Esophagus muscularis mucosa (tissue), 4 donors: ENCODE data around the gene TIGAR. TPM values are rescaled to one million over a fixed set of nuclear protein-coding genes. Genes with fewer than 3 reads are reported as not detected.

Experiments used
- DNase-seq: peaks from one replicate; pipeline ENCODE4 v3.0.0-alpha.2; 2017; ENCODE audit errors: extremely low spot score
- H3K27ac ChIP-seq, 4 donors: fragments of 200-600 bp; sonication (generic); replicated peaks in 1 of 4; 1 replicate in 3 of 4; 2 replicates in 1 of 4; pipeline ENCODE4 v1.5.1; 2016 to 2019; ENCODE audit warnings: mild to moderate bottlenecking in 1 of 4
- H3K27me3 ChIP-seq, 4 donors: fragments of 200-600 bp; sonication (generic); one replicate each; pipeline versions ENCODE4 v1.5.1 to v1.6.0; 2016 to 2019
- H3K36me3 ChIP-seq, 4 donors: fragments of 200-600 bp; sonication (generic); one replicate each; pipeline ENCODE4 v1.5.1; 2016 to 2019
- H3K4me1 ChIP-seq, 4 donors: fragments of 200-600 bp; sonication (generic); one replicate each; pipeline ENCODE4 v1.5.1; 2016 to 2019
- H3K4me3 ChIP-seq, 4 donors: fragments of 200-600 bp; sonication (generic); 1 replicate in 2 of 4; 2 replicates in 2 of 4; pipeline ENCODE4 v1.5.1; 2016 to 2019; ENCODE audit warnings: mild to moderate bottlenecking in 4 of 4, moderate library complexity in 1 of 4
- H3K9me3 ChIP-seq, 4 donors: fragments of 200-600 bp; sonication (generic); 1 replicate in 3 of 4; 2 replicates in 1 of 4; pipeline ENCODE4 v1.5.1; 2016 to 2019
- EP300 ChIP-seq: sonication (generic); formaldehyde crosslinking; IDR thresholded peaks from one replicate; pipeline ENCODE4 v1.6.1; 2017; ENCODE audit warnings: antibody characterized with exemption
- POLR2A ChIP-seq: fragments of 450-650 bp; IDR thresholded peaks from one replicate; pipeline ENCODE4 v1.6.1; 2017; ENCODE audit warnings: antibody characterized with exemption, moderate library complexity, mild to moderate bottlenecking, low read depth
- POLR2AphosphoS5 ChIP-seq, 2 donors: sonication (generic); formaldehyde crosslinking; IDR thresholded peaks; one replicate each; pipeline ENCODE4 v1.6.1; 2017; ENCODE audit warnings: antibody characterized with exemption in 2 of 2
- WGBS: methylation state at CpG from one replicate; pipeline ENCODE4 v1.1.5; 2018; 5-methylcytosine and 5-hydroxymethylcytosine counted together
- intact Hi-C: fragments of 100-400 bp; cut with DNase I; formaldehyde crosslinking; loops from one replicate; pipeline ENCODE4 v1.15.1; 2023
- total RNA-seq, 4 donors: library from RNA; depleted of rRNA; stranded (reverse); fragments of >200 nt; gene quantifications; one replicate each; pipeline versions ENCODE4 v1.1.0 to v1.2.1, GENCODE V29; 2016
- TF ChIP-seq, protein P1 (sequence below), 3 experiments: fragments of 200-600 bp in 2 of 3; fragments of 450-650 bp in 1 of 3; sonication (generic) in 2 of 3; IDR thresholded peaks; one replicate each; pipeline ENCODE4 v1.5.1; 2017 to 2019; ENCODE audit warnings: antibody characterized with exemption in 3 of 3, mild to moderate bottlenecking in 2 of 3, moderate library complexity in 1 of 3

Gene TIGAR
- total RNA-seq, 4 donors from 2014 or later, result 6.6 to 7.6 (median 7.4) TPM

DNA sequence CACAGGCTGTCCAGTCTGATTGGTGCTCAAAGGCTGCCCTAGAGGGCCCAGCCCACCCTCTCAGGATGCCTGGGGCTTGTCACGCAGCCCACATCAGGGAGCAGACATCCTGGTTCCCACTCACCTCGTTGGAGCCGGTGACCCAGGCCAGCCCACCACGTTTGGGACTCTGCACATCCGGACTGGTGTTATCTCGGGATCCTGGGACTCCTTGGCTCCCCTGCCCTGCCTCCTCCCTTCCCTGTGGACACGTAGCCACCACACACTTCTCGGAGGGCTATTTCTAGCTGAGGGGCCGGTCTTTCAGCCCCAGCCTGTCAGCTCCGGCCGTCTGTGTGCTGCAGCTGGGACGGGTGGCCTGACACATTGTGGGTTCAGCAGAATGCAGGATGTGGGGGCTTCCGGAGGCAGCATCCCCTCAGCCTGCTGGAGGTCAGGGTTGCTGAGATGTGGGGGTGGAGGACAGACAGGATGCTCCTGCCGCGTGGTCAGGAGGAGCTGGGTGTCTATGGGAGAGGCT is 71.3 kb downstream of the TIGAR start:
- Histone ChIP-seq H3K9me3 (no peaks in the 10 kb centered on the region), H3K4me3 (no peak overlapping the region), H3K27me3 (peaks cover 0 to 8% (median 0%) of the 10 kb centered on the region in 4 donors), H3K27ac (no peak overlapping the region), H3K36me3 (no peaks in the 10 kb centered on the region), H3K4me1 (no peaks in the 10 kb centered on the region)
- TF ChIP-seq POLR2A (no peak), EP300 (no peak), POLR2AphosphoS5 (IDR thresholded peaks at IDR 0.05) (no peak)
- TF ChIP-seq, protein P1, sequence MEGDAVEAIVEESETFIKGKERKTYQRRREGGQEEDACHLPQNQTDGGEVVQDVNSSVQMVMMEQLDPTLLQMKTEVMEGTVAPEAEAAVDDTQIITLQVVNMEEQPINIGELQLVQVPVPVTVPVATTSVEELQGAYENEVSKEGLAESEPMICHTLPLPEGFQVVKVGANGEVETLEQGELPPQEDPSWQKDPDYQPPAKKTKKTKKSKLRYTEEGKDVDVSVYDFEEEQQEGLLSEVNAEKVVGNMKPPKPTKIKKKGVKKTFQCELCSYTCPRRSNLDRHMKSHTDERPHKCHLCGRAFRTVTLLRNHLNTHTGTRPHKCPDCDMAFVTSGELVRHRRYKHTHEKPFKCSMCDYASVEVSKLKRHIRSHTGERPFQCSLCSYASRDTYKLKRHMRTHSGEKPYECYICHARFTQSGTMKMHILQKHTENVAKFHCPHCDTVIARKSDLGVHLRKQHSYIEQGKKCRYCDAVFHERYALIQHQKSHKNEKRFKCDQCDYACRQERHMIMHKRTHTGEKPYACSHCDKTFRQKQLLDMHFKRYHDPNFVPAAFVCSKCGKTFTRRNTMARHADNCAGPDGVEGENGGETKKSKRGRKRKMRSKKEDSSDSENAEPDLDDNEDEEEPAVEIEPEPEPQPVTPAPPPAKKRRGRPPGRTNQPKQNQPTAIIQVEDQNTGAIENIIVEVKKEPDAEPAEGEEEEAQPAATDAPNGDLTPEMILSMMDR (IDR thresholded peaks at IDR 0.05), result no peak
- 39% methylated on average over 15 of the region's 15 CpGs for WGBS
- no peak for DNase-seq
- intact Hi-C loops, result no loop called here

DNA sequence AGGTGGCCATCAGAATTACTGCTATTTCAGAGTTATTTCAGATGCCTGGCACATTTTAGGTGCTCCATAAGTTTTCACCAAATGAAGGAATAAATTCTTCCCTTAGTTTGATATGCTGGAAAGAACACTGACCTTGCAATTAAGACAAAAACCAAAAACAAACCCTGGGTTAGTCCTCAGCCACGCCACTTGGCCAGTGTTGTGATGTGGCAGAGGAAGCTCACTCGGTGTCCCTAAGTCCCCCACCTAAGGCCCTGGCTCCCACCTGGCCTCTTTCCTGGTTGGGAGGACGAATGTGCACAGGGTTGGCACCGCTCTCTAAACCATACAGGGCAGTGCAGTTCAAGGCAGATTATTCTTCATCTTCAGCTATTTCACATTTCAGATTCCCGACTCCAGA is 72.2 kb downstream of the TIGAR start:
- no peak for DNase-seq
- 76% methylated on average over 5 of the region's 5 CpGs for WGBS
- no peak overlapping the region for H3K4me3 ChIP-seq
- no peaks in the 10 kb centered on the region for H3K36me3 ChIP-seq
- H3K27ac ChIP-seq, result no peak overlapping the region
- H3K4me1 ChIP-seq, result no peaks in the 10 kb centered on the region
- intact Hi-C loops, result no loop called here
- peaks cover 0 to 8% (median 0%) of the 10 kb centered on the region in 4 donors for H3K27me3 ChIP-seq
- no peaks in the 10 kb centered on the region for H3K9me3 ChIP-seq
- TF ChIP-seq POLR2A, result no peak
- no peak for TF ChIP-seq EP300
- TF ChIP-seq POLR2AphosphoS5 (IDR thresholded peaks at IDR 0.05), result no peak
- TF ChIP-seq, protein P1 (IDR thresholded peaks at IDR 0.05), result no peak

DNA sequence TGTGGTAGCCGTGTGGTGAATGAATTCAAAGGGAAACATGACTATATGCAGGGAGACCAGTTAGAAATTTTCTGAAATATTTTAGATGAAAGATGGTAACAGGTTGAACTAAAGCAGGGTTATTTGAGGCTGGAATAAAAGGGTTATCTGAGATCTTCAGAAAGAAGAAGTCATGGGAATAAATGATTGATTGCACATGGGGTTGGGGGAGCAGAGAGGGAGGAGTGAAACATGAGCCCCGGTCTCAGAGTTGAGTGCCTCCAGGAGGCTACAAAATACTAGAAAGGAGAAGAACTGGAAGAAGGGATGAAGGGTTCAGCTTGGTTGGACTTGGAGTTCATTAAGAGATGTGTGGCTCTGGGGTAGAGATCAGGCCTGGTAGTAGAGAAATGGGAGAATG is 74.8 kb downstream of the TIGAR start:
- no peak for DNase-seq
- H3K27ac ChIP-seq, result no peak overlapping the region
- TF ChIP-seq EP300 (no peak), POLR2A (no peak), POLR2AphosphoS5 (IDR thresholded peaks at IDR 0.05) (no peak)
- TF ChIP-seq, protein P1 (IDR thresholded peaks at IDR 0.05), result no peak
- intact Hi-C loops, result no loop called here
- H3K9me3 ChIP-seq, result no peaks in the 10 kb centered on the region
- WGBS, result 73% methylated on average over 2 of the region's 2 CpGs
- H3K27me3 ChIP-seq, result peaks cover 0 to 8% (median 0%) of the 10 kb centered on the region in 4 donors
- H3K36me3 ChIP-seq, result no peaks in the 10 kb centered on the region
- no peak overlapping the region for H3K4me3 ChIP-seq
- H3K4me1 ChIP-seq, result no peaks in the 10 kb centered on the region

DNA sequence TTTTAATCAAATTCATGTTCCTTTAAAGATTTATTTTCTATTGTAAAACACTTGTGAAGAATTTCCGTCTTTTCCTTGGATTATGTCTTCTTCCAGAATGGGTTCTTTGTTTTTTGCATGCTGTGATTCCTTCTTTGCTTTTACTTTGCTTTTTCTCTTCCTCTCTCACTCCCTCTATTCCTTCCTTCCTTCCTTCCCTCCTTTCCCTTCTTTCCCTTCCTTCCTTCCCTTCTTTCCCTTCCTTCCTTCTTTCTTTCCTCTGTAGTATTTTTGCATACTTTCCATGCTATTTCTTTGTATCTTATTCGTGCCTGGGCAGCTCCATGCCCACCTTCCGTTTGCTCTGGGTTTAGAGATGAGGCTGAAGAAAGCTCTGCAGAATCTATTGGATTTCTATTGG is 80.1 kb downstream of the TIGAR start:
- Histone ChIP-seq H3K27ac (no peak overlapping the region), H3K27me3 (peaks cover 0 to 4% (median 0%) of the 10 kb centered on the region in 4 donors), H3K4me1 (no peaks in the 10 kb centered on the region), H3K36me3 (no peaks in the 10 kb centered on the region), H3K9me3 (no peaks in the 10 kb centered on the region), H3K4me3 (no peak overlapping the region)
- DNase-seq, result no peak
- WGBS, result 79% methylated on average over 3 of the region's 3 CpGs
- TF ChIP-seq POLR2AphosphoS5 (IDR thresholded peaks at IDR 0.05) (no peak), POLR2A (no peak), EP300 (no peak)
- TF ChIP-seq, protein P1 (IDR thresholded peaks at IDR 0.05), result no peak
- intact Hi-C loops, result no loop called here

DNA sequence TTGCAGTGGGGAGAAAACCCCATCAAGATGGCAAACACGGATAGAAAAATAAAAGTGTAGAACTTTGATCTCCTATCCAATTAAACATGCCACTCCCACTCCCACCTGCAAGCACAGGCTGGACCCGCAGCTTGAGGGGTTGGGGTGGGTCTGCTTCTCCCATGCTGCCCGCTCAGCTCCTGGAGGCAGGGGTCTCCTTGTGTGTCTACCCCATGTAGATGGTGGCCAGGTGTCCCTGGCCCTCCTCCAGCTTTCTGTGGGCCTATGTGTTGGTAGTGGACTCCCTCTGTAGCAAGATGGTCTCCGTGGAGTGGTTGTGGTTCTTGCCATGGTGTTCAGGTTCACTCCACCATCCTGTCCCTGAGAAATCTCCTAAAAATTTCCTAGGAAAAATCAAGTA is 82.0 kb downstream of the TIGAR start:
- Histone ChIP-seq H3K4me1 (no peaks in the 10 kb centered on the region), H3K36me3 (no peaks in the 10 kb centered on the region), H3K4me3 (no peak overlapping the region), H3K9me3 (no peaks in the 10 kb centered on the region), H3K27ac (no peak overlapping the region), H3K27me3 (peaks cover 0 to 4% (median 0%) of the 10 kb centered on the region in 4 donors)
- no peak for TF ChIP-seq POLR2A
- no peak for TF ChIP-seq EP300
- TF ChIP-seq POLR2AphosphoS5 (IDR thresholded peaks at IDR 0.05), result no peak
- TF ChIP-seq, protein P1 (IDR thresholded peaks at IDR 0.05), result no peak
- DNase-seq, result no peak
- 95% methylated on average over 4 of the region's 4 CpGs for WGBS
- intact Hi-C loops, result no loop called here
